Measurements from ENCODE around the gene SLC39A3.

The SLC39A3 gene

GRCh38 chr19:2768365-2769132, 28.7 kb upstream of the SLC39A3 start:
- DNase-seq = no peak

DNA sequence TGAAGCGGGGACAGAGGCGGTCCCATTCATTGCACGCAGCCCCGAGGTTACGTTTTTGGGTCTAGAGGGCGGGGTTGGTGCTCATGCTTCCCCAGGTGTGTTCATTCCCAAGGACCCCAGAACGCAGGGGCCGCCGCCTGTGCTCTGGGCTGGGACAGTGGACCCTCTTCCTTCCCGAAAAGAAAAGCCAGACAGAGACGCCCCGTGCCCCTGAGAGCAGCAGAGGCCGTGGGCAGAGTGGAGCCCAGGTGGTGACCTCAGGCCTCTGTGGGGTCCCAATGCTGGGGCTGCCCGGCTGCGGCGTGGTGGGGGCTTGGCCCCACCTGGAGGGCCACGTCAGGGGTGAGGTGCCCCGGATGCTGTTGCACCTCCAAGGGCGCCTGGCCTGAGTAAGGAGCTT, 27.9 kb upstream of the SLC39A3 start:
- DNase-seq = no peak

DNA sequence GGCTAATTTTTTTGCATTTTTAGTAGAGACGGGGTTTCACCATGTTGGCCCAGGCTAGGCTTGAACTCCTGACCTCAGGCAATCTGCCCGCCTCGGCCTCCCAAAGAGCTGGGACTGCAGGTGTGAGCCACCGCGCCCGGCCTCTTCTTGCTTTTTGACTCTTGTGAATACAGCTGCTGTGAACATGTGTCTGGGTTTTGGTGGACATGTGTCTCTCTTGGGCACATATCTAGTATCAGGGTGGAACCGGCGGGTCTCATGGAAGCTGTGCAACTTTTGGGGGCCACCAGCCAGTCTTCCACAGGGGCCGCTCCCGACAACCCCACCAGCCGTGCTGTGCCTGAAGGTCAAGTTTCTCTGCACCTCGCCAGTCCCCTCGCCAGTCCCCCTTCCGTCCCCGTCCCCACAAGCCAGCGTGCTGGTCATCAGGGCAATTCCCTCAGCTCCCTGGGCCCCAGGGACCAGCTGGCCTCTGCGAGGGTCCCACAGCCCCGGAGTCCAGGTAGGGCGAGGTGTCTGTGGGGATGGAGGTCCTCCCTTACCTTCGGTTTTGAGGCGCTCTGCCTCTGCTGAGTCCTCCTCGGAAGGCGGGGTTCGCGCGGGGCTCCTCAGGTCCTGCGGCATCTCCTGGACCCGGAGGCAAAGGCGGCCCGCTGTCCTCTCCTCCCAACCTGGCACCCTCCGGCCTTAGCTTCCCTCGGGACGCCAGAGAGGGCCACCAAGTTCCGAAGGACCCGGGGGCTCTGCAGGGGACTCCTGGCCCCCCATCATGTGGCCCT, 27.0 kb upstream of the SLC39A3 start:
- no peak for DNase-seq

DNA sequence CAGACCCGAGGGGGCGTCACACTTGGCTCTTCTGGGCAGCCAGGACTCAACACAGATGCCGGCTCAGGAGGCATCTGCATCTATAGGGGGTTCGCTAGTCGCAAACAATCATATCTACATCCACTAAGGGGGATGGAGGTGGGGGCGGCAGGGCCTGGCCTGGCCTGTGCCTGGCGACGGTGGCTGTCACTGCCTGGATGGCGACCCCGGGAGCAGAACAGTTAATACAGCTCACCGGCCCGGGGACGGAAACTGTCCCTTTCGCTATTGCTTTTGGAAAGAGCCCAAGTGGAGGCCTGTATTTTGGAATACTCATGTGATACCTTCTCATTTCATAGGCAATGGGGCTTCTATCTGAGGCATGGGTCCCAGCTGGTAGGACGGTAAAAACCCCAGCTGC, 25.6 kb upstream of the SLC39A3 start:
- no peak for DNase-seq

- DNase-seq = no peak
Observed at GRCh38 chr19:2764945-2765344, 25.1 kb upstream of the SLC39A3 start.

- DNase-seq = no peak
Observed at GRCh38 chr19:2763687-2764086, 23.9 kb upstream of the SLC39A3 start.

GRCh38 chr19:2762783-2763496, 23.1 kb upstream of the SLC39A3 start:
- DNase-seq = no peak

GRCh38 chr19:2761876-2762782, 22.3 kb upstream of the SLC39A3 start:
- DNase-seq = no peak

GRCh38 chr19:2761309-2761677, 21.5 kb upstream of the SLC39A3 start:
- no peak for DNase-seq

GRCh38 chr19:2759965-2760364, 20.1 kb upstream of the SLC39A3 start:
- no peak for DNase-seq

DNA sequence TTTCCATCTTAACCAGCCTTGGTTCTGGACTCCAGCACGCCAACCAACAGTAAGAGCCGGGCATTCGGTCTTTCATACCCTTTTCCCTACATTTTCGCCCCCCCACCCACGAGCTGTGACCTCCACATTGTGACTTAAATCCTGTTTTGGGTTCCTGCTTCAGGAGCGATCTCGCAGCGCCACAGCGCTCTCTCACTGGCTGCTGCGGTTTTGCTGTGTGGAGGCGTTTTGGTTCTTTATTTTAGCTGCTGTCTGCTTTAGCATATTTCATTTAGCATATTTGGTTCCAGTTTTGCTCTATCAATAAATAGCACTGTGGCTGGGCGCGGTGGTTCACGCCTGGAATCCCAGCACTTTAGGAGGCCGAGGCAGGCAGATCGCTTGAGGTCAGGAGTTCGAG, 19.5 kb upstream of the SLC39A3 start:
- DNase-seq = no peak

GRCh38 chr19:2758601-2759313, 18.9 kb upstream of the SLC39A3 start:
- DNase-seq = no peak

GRCh38 chr19:2756921-2757881, 17.4 kb upstream of the SLC39A3 start:
- DNase-seq = no peak

- DNase-seq = no peak
Observed at GRCh38 chr19:2756477-2756876, 16.7 kb upstream of the SLC39A3 start.

- DNase-seq = no peak
Observed at GRCh38 chr19:2755811-2756210, 16.0 kb upstream of the SLC39A3 start.

DNA sequence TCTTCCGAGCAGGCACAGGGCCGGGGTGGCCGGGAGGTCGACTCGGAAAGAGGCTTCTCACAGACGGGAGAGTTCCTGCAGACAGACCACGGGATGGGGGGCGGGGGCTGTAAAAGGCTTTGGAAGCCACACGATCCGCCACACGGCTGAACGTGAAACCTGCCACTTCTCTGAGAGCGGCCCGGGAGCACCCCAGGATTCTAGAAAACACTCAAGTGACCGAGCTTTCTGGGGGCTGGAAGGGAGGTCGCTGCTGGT, 15.6 kb upstream of the SLC39A3 start:
- DNase-seq = no peak

DNA sequence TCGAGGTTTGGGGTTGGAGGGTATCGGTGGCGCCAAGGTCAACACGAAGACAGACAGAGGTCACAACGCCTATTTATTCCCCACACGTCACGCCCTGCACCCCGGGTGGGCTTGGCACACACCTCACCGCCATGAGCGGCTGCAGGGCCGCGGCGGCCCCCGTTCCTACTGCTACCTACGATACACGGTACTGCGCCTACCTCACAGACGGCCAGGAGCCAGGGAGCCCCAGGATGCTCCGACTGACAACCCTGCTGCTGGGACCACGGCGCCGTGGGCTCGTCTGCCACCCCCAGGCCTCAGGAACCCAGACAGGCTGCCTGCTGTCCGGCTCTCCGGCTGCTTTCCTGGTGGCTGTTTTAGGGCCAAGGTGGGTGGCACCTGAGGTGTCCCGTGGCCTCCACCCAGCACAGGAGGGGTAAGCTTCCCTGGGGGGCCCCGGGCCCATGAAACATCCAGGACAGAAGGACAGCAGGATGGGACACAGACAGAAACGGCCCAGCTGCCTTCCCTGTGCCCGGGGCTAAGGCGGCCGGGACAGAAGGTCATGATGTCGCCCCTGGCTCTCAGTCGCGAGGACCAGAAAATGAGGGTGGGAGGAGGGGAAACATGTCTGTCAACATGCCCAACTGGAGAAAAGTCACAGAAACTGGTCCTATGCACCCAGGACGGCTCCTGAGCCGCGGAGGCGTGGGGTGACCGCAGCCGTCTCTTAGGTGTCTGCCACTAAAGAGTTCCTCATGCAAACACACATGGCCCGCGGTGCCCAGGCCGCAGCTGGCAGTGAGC, 15.0 kb upstream of the SLC39A3 start:
- no peak for DNase-seq

DNA sequence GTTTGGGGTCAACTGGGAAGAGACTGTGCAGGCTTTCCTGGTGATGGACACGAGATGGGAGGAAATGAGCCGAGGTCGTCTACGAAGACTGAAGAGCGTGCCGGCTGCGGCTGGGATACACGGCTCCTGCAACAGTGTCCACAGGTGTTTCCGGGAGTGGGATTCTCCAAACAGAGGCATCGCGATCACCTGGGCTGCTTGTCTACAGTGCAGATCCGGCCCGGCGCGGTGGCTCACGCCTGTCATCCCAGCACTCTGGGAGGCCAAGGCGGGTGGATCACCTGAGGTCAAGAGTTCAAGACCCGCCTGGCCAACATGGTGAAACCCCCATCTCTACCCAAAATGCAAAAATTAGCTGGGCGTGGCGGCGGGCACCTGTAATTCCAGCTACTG, 11.6 kb upstream of the SLC39A3 start:
- DNase-seq = no peak

GRCh38 chr19:2750808-2751437, 11.1 kb upstream of the SLC39A3 start:
- no peak for DNase-seq

GRCh38 chr19:2747349-2747748, 7.5 kb upstream of the SLC39A3 start:
- no peak for DNase-seq
